Brain microvascular endothelial cell (primary cell): ENCODE results near the gene LIN37.

Experiments
- DNase-seq: peaks from one replicate; pipeline ENCODE4 v3.0.0-alpha.2; 2020
- H3K27ac ChIP-seq: fragments of 250-450 bp; sonication (Bioruptor Pico); 2 replicates; pipeline ENCODE4 v1.5.1; 2020; ENCODE audit warnings: mild to moderate bottlenecking, moderate library complexity
- H3K27me3 ChIP-seq: fragments of 250-450 bp; sonication (Bioruptor Pico); replicated peaks from 2 replicates; pipeline ENCODE4 v1.5.1; 2020; ENCODE audit warnings: mild to moderate bottlenecking
- H3K36me3 ChIP-seq: fragments of 250-450 bp; sonication (Bioruptor Pico); replicated peaks from 2 replicates; pipeline ENCODE4 v1.5.1; 2020; ENCODE audit warnings: mild to moderate bottlenecking
- H3K4me3 ChIP-seq: 2 replicates; pipeline ENCODE4 v1.5.1; 2011; ENCODE audit warnings: low read depth, mild to moderate bottlenecking, control low read depth, low read length, moderate library complexity
- in situ Hi-C: cut with HindIII; loops from 2 replicates; pipeline ENCODE4 v1.10.0; 2017; ENCODE audit warnings: low sequenced_read_pairs, low pct_ligation_motif_present
- TF ChIP-seq, protein P1 (sequence below): IDR thresholded peaks from 2 replicates; pipeline ENCODE4 v1.5.1; 2011; ENCODE audit warnings: low read depth, mild to moderate bottlenecking, moderate library complexity, low read length, control low read depth, inconsistent platforms; ENCODE audit errors: missing control alignments

Gene LIN37

DNA sequence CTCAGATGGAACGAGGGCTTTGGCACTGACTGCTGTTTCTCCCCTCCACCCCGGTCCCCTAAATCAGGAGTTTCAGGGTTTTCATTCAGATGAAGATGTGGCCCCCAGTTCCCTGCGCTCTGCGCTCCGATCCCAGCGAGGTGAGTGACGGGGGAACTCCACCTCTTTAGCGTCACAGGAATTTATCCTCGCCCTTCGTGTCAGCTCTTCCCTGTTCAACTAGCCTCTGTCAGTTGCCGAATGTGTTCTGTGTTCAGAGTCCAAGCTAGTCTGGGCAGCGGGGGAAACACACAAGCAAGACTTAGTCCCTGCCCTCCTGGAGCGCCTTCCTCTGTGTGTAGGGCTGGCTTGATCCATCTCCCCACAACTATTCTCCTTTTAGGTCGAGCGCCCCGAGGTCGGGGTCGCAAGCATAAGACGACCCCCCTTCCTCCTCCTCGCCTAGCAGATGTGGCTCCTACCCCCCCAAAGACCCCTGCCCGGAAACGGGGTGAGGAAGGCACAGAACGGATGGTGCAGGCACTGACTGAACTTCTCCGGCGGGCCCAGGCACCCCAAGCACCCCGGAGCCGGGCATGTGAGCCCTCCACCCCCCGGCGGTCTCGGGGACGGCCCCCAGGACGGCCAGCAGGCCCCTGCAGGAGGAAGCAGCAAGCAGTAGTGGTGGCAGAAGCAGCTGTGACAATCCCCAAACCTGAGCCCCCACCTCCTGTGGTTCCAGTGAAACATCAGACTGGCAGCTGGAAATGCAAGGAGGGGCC lies 28.8 kb upstream of the LIN37 start:
- TF ChIP-seq, protein P1, sequence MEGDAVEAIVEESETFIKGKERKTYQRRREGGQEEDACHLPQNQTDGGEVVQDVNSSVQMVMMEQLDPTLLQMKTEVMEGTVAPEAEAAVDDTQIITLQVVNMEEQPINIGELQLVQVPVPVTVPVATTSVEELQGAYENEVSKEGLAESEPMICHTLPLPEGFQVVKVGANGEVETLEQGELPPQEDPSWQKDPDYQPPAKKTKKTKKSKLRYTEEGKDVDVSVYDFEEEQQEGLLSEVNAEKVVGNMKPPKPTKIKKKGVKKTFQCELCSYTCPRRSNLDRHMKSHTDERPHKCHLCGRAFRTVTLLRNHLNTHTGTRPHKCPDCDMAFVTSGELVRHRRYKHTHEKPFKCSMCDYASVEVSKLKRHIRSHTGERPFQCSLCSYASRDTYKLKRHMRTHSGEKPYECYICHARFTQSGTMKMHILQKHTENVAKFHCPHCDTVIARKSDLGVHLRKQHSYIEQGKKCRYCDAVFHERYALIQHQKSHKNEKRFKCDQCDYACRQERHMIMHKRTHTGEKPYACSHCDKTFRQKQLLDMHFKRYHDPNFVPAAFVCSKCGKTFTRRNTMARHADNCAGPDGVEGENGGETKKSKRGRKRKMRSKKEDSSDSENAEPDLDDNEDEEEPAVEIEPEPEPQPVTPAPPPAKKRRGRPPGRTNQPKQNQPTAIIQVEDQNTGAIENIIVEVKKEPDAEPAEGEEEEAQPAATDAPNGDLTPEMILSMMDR, result no peak
- H3K27me3 ChIP-seq, result no peaks in the 10 kb centered on the region
- in situ Hi-C loops, result no loop called here
- peaks cover 40% of the 10 kb centered on the region for H3K36me3 ChIP-seq
- H3K4me3 ChIP-seq, result peak overlapping the region; percentile 82
- H3K27ac ChIP-seq, result no peak overlapping the region
- DNase-seq, result no peak

- no peak for DNase-seq
- no peaks in the 10 kb centered on the region for H3K27me3 ChIP-seq
- no peak overlapping the region for H3K27ac ChIP-seq
- peaks cover 44% of the 10 kb centered on the region for H3K36me3 ChIP-seq
- TF ChIP-seq, protein P1, result no peak
- in situ Hi-C loops, result no loop called here
- no peak overlapping the region for H3K4me3 ChIP-seq
These were observed 28.2 kb upstream of the LIN37 start for GRCh38 chr19:35720163-35720524.

DNA sequence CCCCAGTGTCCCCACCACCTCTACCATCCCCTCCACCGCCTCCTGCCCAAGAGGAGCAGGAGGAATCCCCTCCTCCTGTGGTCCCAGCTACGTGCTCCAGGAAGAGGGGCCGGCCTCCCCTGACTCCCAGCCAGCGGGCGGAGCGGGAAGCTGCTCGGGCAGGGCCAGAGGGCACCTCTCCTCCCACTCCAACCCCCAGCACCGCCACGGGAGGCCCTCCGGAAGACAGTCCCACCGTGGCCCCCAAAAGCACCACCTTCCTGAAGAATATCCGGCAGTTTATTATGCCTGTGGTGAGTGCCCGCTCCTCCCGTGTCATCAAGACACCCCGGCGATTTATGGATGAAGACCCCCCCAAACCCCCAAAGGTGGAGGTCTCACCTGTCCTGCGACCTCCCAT lies 27.7 kb upstream of the LIN37 start:
- Histone ChIP-seq H3K27me3 (no peaks in the 10 kb centered on the region), H3K27ac (no peak overlapping the region), H3K36me3 (peaks cover 49% of the 10 kb centered on the region), H3K4me3 (no peak overlapping the region)
- in situ Hi-C loops, result no loop called here
- TF ChIP-seq, protein P1, result no peak
- no peak for DNase-seq

- no peak overlapping the region for H3K27ac ChIP-seq
These were observed 27.0 kb upstream of the LIN37 start for GRCh38 chr19:35721374-35721773.

DNA sequence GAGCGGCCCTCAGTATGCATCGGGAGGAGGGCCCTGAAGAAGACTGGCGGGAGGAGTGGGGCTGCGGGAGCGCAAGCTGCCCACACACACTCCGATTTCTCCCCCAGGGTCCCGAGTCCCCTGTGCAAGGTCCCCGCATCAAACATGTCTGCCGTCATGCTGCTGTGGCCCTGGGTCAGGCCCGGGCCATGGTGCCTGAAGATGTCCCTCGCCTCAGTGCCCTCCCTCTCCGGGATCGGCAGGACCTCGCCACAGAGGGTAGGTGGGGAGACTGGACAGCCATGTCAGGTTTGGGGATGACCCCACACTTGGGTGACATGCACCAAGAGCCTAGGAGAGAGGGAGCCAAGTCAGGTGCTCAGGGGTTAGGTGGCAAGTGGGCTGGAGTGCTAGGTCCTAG lies 25.9 kb upstream of the LIN37 start:
- H3K4me3 ChIP-seq, result no peak overlapping the region
- H3K27ac ChIP-seq, result no peak overlapping the region
- H3K27me3 ChIP-seq, result no peaks in the 10 kb centered on the region
- TF ChIP-seq, protein P1, result no peak
- in situ Hi-C loops, result no loop called here
- peaks cover 59% of the 10 kb centered on the region for H3K36me3 ChIP-seq
- no peak for DNase-seq

More at GRCh38 chr19:35721374-35721773, 27.0 kb upstream of the LIN37 start:
- in situ Hi-C loops, result no loop called here
- TF ChIP-seq, protein P1, result no peak
- no peak for DNase-seq
- peaks cover 54% of the 10 kb centered on the region for H3K36me3 ChIP-seq
- H3K4me3 ChIP-seq, result no peak overlapping the region
- H3K27me3 ChIP-seq, result no peaks in the 10 kb centered on the region

DNA sequence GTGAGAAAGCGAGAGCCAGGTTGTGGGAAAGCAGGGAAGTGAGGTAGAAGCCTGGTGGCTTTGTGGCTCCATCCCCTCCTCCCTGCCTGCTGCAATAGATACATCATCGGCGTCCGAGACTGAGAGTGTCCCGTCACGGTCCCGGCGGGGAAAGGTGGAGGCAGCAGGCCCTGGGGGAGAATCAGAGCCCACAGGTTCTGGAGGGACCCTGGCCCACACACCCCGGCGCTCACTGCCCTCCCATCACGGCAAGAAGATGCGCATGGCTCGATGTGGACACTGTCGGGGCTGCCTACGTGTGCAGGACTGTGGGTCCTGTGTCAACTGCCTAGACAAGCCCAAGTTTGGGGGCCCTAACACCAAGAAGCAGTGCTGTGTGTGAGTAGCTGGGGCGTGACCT lies 25.5 kb upstream of the LIN37 start:
- TF ChIP-seq, protein P1, result no peak
- in situ Hi-C loops, result no loop called here
- Histone ChIP-seq H3K27me3 (no peaks in the 10 kb centered on the region), H3K36me3 (peaks cover 63% of the 10 kb centered on the region), H3K27ac (no peak overlapping the region), H3K4me3 (no peak overlapping the region)
- DNase-seq, result no peak
